Measurements from ENCODE around the gene PAPOLB.

PAPOLB gene

GRCh38 chr7:4824120-4824775 is 37.6 kb downstream of the PAPOLB start:
- no peak for DNase-seq (ENCODE audit: low read depth in 2 of 2)

GRCh38 chr7:4823441-4824119 is 38.2 kb downstream of the PAPOLB start:
- no peak for DNase-seq (ENCODE audit: low read depth in 2 of 2)

DNA sequence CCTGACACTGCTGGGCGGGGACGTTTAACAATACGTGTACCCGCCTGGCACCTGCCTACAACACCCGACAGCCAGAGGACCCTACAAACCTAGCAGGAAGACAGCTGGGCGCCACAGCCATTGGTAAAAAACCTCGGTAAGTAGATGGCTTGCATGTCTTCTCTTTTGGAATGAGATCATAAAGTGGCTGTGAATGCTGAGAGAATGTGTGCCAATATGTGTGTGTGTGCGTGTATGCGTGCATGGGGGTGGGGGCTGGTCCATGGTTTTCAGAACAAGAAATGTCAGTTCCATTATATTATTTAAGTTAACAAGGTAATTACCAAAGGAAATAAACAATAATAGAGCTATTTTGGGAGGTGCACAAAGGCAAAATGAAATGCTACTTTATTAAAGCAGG is 39.2 kb downstream of the PAPOLB start:
- DNase-seq (ENCODE audit: low read depth in 2 of 2): no peak

GRCh38 chr7:4820967-4821471 is 40.8 kb downstream of the PAPOLB start:
- no peak for DNase-seq (ENCODE audit: low read depth in 2 of 2)

- no peak for DNase-seq (ENCODE audit: low read depth in 2 of 2)
Measured at GRCh38 chr7:4820405-4820966, 41.3 kb downstream of the PAPOLB start.

DNA sequence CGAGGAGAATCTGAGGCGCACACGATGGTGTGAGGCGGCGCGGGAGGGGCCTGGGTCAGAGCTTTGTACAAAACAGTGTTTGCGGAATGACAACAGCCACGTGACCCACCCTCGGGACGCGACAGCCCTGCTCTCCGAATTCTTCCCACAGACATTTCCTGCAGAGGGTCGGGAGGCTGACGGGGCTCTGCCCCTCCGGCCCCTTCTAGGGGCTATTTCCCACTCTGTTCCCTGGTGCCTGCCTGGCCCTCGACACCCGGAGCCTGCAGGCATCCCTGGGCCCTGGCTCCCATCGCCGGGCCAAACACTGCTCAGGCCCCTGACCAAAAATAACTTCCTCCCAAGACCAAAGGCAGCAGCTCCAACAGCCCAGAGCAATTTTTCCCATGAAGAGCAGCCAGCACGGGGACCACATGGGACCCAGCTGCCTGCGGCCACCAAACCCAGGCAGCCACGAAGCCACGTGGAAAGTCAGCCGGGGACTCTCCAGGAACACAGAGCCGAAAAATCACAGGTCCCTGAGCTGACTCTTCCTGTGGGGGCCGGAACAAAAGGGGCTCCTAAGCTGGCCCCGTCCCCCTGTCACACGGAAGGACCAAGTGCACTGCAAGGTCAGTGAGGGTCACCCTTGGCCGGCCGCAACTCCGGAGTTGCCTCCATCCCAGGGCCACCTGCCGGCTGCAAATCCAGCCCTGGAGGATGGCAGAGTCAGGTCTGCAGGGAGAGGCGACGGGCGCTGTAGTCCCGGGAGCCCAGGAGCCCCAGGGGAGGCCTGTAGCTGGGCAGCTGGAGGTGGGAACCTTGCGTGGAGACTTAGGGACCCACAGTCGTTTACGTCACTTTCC is 42.0 kb downstream of the PAPOLB start:
- DNase-seq (ENCODE audit: low read depth in 2 of 2): no peak

DNA sequence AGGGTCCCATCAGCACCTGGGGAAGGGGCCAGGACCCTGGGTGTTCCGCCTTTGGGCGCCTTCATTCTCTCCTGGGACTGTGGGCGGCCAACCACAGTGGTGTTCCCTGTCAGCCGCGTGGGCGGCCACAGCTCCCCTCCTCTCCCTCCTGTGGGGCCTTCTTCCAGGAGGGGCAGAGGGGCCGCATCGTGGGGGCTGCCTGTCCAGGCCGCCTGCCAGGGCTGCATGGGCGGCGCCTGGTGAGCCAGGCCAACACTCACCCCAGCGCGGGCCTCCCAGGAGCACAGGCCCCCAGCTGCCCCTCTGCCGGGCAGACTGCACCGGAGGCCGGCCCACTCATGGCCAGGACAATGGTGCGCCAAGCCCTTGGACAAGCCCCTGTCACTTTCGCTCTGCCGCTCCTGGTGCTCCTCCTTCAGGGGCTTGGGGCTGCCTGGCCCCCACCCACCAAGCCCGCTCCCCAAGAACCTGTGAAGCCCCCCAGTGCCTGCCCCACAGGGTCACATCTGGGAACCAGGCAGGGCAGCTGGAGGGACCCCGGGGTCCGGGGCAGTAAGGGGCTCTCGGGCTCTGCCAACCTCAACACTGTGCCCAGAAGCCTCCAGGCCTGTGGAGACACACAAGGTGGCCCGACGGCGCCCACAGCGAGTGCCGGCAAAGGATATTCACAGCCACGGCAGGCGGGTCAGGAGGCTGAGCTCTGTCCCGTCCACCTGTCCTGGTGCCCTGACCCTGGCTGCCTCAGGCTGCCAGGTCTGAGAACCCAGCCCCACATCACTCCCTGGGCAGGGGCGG is 43.6 kb downstream of the PAPOLB start:
- no peak for DNase-seq (ENCODE audit: low read depth in 2 of 2)

- no peak for DNase-seq (ENCODE audit: low read depth in 2 of 2)
Measured at GRCh38 chr7:4817178-4817901, 44.5 kb downstream of the PAPOLB start.

DNA sequence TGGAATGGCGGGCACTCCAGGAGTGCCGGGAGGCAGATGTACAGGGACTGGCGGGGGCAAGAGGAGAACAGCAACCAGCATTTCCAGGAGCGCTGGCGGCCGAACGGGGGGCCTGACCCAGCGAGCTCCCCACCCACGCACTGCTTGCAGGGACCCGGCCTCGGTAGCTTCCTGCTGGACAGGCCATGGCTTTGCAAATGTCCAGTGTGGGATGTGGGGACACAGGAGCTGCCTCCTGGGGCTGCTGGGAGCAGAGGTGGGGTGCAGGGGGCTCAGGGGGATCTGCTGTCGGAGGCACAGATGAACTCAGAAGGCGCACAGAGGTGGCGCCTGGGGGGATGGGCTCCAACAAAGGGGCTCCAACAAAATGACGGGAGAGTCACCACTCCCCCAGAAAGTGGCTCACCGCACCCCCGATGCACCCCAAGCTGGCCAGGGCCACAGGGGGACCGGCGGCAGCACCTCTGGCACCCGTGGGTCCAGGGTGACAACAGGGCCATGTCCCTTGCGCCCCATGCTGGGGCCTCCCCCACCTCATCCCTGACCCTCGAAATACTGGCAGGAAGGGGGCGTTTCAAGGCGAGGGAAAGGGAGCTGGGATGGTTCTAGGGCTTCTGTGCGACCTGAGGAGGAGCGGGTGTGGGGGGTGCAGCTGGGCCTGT is 45.3 kb downstream of the PAPOLB start:
- DNase-seq (ENCODE audit: low read depth in 2 of 2): no peak

- DNase-seq (ENCODE audit: low read depth in 2 of 2): no peak
Measured at GRCh38 chr7:4815609-4816418, 46.0 kb downstream of the PAPOLB start.

DNA sequence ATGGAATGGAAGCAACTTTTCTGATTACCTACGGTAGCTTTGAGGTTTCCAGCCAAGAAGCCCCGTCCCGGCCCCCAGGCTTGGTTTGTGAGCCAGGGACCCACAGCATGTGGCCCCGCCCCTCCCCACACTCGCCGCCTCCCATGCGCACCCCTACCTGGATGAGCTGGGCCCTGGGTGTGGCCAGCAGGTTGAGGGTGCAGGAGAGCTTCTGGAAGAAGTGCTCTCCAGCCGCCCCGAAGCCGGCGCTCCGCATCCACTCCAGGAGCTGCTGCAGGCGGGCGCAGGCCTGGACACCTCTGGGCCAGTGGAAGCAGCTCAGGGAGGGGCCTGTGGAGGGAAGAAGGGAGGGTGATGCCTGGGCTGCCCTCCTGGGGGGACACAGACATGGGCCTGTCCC is 46.7 kb downstream of the PAPOLB start:
- no peak for DNase-seq (ENCODE audit: low read depth in 2 of 2)

DNA sequence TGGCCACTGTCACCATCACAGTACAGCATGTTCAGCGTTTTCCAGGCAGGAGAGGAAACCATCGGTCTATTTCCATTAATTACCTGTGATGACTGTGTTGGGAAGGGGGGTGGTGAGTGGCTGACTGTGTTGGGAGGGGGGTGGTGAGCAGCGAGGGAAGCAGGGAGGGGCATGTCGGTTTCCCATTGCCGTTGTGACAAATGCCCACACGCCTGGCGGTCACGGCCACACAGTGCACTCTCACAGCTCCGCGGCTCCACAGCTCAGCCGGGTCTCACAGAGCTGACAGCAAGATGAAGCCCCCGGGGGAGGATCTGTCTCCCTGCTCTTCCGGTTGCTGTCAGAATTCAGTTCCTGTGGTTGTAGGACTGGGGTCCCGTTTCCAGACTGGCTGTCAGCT is 47.4 kb downstream of the PAPOLB start:
- no peak for DNase-seq (ENCODE audit: low read depth in 2 of 2)

DNA sequence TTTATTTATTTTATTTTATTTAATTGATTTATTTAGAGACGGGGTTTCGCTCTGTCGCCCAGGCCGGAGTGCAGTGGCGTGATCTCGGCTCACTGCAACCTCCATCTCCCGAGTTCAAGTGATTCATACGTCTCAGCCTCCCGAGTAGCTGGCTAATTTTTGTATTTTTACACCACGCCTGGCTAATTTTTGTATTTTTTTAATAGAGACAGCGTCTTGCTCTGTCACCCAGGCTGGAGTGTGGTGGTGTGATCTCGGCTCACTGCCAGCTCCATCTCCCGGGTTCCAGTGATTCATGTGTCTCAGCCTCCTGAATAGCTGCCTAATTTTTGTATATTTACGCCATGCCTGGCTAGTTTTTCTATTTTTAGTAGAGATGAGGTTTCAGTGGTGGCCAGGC is 52.2 kb downstream of the PAPOLB start:
- no peak for DNase-seq (ENCODE audit: low read depth in 2 of 2)

DNA sequence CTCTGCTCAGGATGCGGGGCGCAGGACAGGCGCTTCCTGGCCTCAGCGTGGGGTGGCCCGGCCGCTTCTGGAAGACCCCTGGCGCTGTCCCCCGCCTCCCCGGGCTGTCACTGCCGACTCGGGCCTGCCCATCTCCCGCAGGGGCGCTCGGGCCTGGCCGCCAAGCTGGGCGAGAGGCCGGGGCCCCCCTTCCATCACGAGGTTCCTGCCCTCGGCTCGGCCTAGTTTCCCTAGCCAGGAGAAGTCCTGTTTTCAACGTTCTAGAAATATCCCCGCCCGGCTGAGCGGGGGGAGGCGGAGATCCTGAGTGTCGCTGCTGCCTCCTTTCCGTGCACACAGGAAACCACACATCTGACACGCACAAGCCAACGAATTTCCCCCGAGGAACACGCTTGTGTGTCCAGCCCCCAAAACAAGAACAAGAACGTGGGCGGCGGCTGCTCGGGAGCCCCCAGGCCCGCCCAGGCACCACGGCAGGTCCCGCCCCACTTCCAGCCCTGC is 52.7 kb downstream of the PAPOLB start:
- DNase-seq (ENCODE audit: low read depth in 2 of 2): no peak

DNA sequence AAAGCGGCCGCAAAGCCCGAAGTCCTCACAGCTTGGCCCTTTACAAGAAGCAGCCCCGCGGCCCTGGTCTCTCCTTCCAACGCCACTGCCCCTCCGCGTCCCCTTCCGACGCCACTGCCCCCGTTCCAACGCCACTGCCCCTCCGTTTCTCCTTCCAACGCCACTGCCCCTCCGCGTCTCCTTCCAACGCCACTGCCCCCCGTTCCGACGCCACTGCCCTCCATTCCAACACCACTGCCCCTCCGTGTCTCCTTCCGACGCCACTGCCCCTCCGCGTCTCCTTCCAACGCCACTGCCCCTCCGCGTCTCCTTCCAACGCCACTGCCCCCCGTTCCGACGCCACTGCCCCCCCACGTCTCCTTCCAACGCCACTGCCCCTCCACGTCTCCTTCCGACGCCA is 53.3 kb downstream of the PAPOLB start:
- DNase-seq (ENCODE audit: low read depth in 2 of 2): no peak

DNA sequence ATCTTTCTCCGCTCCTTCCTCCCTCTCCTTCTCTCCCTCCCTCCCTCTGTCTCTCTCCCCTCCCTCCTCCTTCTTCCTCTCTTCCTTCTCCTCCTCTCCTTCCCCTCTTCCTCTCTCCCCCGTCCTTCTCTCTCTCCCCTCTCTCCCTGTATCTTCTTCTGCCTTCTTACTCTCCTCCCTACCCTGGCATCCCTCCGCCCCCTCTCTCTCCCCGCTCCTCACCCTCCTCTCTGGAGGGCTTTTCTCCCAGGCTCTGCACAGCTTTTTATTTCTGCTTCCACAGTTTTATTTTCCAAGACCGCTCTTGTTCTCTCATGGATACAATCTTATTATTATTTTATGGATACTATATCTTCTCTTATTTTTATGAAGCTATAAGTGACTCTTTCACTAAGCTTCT is 53.8 kb downstream of the PAPOLB start:
- DNase-seq (ENCODE audit: low read depth in 2 of 2): no peak

Data from stimulated activated CD4-positive, alpha-beta T cell treated with anti-CD3 and anti-CD28 coated beads, Interleukin-4, amount 100 ng/mL, for 48 hours (primary cell).